Astrocyte of the cerebellum (primary cell): ENCODE measurements around the gene USP13.

Experiments
- DNase-seq: peaks from one replicate; pipeline ENCODE4 v3.0.0-alpha.2; 2011; ENCODE audit warnings: low read depth
- H3K4me3 ChIP-seq: 2 replicates; pipeline ENCODE4 v1.5.1; 2011; ENCODE audit warnings: mild to moderate bottlenecking, low read depth, low read length, moderate library complexity
- in situ Hi-C: cut with HindIII; loops from 2 replicates; pipeline ENCODE4 v1.10.0; 2017; ENCODE audit warnings: low sequenced_read_pairs
- TF ChIP-seq, protein P1 (sequence below): IDR thresholded peaks from 2 replicates; pipeline ENCODE4 v1.5.1; 2012; ENCODE audit warnings: low read length, low read depth, moderate library complexity, mild to moderate bottlenecking; ENCODE audit errors: missing control alignments

The USP13 gene

DNA sequence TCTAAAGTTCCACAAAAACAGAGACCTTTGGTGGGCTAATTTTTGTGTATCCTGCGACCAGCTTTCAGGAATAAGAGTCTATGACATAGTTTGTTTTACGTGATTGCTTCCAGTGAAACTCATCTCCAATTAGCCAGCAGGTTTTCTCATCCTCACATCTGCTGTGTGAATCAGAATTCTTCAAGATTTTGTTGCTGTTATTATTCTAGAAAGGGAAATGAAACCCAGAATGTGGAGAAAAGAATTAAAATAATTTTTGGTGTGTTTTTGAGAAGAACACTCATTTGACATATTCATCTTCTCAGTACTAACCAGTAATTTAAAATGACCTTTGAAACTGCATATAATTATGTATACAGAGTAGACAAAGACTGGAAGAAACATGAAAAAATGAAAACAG lies 175.9 kb downstream of the USP13 start:
- H3K4me3 ChIP-seq: no peak overlapping the region
- TF ChIP-seq, protein P1, sequence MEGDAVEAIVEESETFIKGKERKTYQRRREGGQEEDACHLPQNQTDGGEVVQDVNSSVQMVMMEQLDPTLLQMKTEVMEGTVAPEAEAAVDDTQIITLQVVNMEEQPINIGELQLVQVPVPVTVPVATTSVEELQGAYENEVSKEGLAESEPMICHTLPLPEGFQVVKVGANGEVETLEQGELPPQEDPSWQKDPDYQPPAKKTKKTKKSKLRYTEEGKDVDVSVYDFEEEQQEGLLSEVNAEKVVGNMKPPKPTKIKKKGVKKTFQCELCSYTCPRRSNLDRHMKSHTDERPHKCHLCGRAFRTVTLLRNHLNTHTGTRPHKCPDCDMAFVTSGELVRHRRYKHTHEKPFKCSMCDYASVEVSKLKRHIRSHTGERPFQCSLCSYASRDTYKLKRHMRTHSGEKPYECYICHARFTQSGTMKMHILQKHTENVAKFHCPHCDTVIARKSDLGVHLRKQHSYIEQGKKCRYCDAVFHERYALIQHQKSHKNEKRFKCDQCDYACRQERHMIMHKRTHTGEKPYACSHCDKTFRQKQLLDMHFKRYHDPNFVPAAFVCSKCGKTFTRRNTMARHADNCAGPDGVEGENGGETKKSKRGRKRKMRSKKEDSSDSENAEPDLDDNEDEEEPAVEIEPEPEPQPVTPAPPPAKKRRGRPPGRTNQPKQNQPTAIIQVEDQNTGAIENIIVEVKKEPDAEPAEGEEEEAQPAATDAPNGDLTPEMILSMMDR: no peak
- in situ Hi-C loops: no loop called here
- no peak for DNase-seq

- in situ Hi-C loops: no loop called here
- DNase-seq: no peak
- H3K4me3 ChIP-seq: no peak overlapping the region
- TF ChIP-seq, protein P1: no peak
Observed at GRCh38 chr3:179829401-179829800, 176.6 kb downstream of the USP13 start.

DNA sequence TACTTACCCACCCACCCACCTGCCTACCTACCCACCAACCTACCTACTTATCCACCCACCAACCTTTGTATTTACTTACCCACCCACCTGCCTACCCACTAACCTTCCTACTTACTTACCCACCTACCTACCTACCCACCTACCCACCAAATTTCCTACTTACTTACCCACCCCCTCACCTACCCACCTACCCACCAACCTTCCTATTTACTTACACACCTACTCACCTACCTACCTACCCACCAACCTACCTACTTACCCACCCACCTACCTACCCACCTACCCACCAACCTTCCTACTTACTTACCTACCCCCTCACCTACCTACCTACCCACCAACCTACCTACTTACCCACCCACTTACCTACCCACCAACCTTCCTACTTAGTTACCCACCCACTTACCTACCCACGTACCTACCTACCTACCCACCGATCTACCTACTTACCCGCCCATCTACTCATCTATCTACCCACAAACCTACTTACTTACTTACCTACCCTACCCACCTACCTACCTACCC lies 179.6 kb downstream of the USP13 start:
- TF ChIP-seq, protein P1: no peak
- DNase-seq: no peak
- in situ Hi-C loops: no loop called here
- H3K4me3 ChIP-seq: no peak overlapping the region

DNA sequence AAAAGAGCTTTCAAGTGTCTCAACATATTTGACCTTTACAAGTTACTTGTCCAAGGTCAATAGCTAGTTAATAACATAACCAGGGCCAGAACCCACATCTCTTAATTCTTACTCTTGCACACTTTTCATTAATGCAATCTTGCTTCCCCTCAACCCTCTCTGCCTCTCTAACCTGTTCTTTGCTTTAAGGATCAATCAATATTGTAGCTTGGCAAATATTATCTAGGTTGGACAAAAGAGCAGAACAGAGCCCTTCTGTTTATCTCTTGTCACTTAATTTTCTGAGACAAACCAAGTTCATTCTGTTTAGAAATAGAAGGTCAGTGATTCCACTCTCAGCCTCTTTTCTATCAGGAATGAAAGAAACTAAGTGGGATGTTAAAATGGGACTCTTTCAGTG lies 180.5 kb downstream of the USP13 start:
- no peak overlapping the region for H3K4me3 ChIP-seq
- DNase-seq: no peak
- in situ Hi-C loops: no loop called here
- TF ChIP-seq, protein P1: no peak

GRCh38 chr3:179837374-179837773 lies 184.5 kb downstream of the USP13 start:
- H3K4me3 ChIP-seq: no peak overlapping the region
- TF ChIP-seq, protein P1: peak; percentile 14
- DNase-seq: no peak
- in situ Hi-C loops: no loop called here
